Kidney glomerular epithelial cell (primary cell): ENCODE results near the gene AKAP6.

Source experiments
- DNase-seq: peaks from one replicate; lab custom pipeline; 2025; lab: John Stamatoyannopoulos, UW

AKAP6 gene, protein sequence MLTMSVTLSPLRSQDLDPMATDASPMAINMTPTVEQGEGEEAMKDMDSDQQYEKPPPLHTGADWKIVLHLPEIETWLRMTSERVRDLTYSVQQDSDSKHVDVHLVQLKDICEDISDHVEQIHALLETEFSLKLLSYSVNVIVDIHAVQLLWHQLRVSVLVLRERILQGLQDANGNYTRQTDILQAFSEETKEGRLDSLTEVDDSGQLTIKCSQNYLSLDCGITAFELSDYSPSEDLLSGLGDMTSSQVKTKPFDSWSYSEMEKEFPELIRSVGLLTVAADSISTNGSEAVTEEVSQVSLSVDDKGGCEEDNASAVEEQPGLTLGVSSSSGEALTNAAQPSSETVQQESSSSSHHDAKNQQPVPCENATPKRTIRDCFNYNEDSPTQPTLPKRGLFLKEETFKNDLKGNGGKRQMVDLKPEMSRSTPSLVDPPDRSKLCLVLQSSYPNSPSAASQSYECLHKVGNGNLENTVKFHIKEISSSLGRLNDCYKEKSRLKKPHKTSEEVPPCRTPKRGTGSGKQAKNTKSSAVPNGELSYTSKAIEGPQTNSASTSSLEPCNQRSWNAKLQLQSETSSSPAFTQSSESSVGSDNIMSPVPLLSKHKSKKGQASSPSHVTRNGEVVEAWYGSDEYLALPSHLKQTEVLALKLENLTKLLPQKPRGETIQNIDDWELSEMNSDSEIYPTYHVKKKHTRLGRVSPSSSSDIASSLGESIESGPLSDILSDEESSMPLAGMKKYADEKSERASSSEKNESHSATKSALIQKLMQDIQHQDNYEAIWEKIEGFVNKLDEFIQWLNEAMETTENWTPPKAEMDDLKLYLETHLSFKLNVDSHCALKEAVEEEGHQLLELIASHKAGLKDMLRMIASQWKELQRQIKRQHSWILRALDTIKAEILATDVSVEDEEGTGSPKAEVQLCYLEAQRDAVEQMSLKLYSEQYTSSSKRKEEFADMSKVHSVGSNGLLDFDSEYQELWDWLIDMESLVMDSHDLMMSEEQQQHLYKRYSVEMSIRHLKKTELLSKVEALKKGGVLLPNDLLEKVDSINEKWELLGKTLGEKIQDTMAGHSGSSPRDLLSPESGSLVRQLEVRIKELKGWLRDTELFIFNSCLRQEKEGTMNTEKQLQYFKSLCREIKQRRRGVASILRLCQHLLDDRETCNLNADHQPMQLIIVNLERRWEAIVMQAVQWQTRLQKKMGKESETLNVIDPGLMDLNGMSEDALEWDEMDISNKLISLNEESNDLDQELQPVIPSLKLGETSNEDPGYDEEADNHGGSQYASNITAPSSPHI (N-terminal part only)

DNA sequence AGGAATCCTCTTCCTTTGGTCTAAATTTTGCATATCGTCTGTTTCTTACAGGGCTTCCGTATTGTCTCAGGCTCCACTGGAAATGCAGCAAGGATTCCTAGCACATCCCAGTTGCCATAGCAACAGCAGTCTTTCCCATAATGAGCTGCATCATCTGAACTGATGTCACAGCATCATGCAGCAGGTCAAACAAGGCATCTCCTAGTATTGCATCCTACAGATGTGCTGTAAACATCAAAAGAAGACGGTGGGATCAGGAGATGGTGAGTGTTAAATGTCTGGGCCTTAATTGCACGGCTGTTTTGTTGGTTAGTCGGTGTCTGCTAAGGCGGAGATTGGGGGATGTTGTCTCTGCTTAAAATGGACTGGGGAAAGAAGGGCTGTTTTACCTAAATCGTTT is at the start of gene AKAP6:
Gene AKAP6, plus strand, starts transcription at position 153 of the 400 bp plus-strand sequence. CDS start 104,196 bp downstream, outside the sequence.
- no peak for DNase-seq

DNA sequence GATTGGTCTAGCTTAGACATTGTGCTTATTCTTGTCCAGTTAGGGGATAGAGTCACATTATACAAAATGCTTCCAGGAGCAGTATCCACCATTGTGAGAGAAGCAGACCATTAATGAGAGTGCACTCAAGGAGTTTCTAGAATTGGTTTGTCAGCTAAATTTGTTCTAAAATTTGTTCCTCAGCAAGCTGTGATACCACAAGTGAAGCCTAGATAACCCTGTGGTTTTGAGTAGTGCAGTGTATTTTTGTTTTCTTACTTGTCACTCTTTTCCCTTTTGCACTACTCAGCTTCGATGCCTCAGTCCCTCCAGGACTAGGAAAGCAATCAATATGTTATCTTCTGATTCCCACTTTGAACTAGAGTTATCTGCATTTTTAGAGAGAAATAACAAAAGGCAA is 42.5 kb upstream of the AKAP6 start:
- DNase-seq: no peak

DNA sequence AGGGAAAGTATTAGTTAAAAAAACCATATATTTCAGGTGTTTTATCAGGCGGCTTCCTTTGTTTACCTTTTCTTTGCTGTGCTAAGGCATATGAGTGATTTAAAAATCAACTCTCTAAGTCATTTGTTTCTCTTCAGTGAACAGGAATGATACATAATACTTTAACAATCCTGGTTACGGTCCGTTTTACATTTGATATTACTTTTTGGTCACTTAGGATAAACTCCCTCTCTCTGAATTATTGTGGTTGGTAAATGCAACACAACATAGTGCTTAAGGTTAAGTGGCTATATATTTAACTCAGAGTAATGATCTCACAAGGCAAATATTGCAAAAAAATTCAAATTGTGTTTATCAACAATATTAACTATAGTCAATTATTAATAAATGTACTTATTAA is 32.7 kb upstream of the AKAP6 start:
- DNase-seq: peak; percentile 44

DNA sequence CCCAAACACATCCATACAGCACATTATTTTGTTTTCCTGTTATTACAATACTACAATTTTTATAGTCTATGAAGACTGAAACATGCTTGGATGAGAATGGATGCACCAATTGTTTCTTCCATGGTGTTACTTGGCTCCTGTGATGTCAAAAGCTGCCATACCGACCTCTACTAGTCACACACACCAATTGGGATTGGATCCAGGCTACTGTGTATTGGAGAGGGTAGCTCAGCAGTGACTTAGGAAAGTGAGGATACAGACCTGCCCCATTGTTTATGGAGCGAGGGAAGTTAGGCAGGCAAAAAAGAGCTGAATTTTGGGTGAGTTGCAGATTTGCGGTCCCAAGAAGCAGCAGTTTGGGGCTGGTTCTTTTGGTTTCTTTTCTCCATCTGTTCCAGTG is 30.8 kb upstream of the AKAP6 start:
- no peak for DNase-seq

DNA sequence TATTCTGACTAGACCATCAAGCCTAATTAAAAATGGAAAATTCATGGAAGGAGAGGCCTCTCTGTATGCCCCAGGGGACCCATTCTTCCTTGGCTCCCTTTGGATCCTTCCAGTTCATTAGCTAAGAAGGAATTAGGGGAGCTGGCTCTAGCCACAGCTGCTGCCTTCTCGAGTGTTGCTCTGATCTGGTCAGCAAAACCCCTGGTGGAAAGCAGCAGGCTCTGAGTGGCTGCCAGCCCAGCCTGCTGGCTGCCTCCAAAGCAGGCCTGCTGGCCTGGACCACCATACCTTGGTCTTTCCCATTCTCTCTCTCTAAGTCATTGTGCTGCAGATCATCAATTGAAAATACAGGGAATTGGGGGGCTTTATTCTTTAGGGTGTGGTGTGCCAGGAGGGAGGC is 29.0 kb upstream of the AKAP6 start:
- DNase-seq: no peak

DNA sequence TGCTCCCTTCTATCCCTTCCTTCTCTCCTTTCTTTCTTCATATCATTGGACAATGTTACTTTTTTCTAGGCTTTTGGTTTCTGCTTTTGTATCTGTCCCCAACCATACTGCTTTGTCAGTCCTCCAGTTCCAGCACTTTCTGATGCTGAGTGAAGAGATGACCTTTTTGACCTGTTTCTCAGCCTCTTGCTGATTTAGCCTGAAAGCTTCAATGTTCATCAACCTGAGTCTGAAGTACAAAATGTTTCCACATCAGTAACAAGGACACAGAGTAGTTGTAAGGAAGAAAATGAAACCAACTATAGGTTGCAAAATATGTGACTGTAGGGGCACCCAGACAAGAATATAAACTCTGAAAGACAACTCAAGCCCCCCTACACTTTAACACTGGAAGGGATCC is 25.2 kb upstream of the AKAP6 start:
- DNase-seq: no peak

DNA sequence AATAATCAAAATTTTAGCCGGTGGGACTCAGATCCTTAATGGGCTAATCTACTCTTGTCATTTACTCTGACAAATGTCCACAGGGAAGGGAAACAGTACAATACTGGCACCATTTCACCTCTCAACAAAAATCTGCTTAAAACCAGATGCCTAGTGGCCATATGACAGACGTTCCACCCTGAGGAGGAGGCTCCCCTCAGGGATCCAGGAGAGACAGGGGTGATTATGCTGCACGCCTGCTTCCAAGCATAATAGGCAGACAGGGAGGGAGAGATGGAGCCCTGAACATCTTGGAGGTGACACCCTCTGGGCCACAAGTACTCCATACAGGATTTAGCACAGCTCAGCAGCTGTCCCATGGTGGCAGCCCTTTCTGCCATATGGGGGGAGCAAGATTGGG is 24.8 kb upstream of the AKAP6 start:
- DNase-seq: no peak

DNA sequence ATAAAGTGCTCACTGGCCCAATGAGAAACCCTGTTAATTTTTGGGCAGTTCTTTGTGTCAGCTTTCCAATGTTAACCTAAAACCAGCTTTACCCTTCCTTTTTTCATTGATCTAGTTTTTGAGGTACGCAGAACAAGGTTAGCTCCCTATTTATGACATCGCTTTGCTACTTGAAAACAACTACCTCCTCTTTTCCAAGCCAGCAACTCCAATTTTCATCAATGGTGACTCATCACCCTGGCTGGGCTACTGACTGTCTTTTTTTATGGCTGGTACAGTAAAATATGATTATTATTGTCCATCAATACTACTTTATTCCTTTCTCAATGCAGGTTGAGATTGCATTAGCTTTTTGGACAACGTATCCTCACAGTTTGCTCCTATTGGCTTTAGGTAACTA is 22.5 kb upstream of the AKAP6 start:
- DNase-seq: no peak

DNA sequence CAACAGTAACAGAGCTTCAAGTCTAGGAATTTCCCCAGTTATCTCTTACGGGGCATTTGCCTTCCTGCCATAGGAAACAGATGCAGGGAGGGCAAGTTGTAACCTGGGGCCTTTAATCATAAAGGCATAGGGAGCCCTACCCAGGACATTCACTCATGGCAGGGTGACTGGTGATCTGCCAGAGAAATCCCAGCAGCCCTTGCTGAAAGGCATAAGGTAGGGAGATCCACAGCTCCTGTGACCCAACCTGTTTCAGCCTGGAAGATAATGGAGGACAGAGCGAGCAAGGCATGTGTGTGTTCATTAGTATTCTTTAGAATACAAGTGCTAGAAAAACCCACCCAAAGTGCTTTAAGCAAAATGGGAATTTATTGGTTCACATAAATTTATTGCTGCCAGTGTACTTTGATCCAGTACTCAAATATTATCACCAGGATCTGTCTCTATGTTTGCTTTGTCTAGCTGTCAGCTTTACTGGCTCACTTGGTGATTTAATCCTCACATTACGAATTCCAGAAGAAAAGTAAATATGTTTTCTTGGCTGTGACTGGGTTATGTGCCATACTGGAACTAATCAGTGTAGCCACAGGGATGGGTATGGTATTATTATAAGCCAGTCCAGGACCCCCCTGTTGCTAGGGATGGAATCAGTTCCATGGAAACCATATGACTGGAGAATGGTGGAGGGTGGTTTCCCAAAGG is 21.1 kb upstream of the AKAP6 start:
- no peak for DNase-seq

DNA sequence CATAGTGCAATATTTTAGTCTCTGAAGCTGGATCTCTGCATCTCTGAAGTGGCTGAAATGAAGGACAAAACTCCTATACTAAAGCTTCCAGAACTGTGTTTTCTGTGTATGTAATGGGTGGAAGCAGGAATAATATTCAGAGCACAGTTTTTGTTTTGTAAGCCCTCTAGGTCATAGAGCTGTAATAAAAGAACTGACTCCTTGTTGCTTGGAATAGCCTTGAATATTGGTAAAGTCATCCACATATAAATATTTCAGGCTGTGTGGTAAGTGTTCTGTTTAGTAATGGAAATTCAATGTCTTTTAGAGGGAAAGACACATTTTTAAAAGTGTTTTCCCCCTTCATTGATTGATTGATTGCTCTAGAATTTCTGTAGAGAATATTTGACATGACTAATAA is 18.2 kb upstream of the AKAP6 start:
- DNase-seq: no peak

DNA sequence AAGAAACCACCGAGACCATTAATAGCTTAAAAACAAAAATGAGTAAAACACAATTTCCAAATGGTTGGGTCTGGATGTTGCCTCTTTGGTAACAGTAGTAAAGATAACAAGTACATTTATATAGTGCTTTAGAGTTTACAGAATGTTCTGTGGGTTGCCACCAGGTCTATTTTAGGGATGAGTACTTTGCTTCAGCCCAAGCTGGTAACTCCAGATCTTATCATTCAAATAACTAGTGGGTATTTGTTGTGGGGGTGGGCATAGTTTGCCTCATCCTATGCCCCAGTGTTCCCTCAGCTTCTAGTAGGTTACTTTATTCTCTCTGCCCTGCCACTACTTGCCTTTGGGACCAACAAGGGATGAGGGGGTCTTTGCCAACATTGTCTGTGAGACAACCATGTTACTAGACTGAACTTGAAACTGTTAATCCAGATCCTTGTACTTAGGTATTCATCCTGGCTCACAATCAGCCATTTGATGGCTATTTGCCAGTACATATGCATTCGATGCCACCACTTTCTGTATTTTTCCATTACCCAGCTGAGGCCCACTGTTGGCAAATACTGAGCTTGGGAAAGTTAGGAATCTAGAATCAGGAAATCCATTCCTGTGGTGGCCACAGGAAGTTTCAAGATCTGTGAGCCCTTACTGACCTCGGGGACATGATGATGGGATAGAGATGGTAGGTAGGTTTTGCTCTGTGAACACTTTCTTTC is 17.6 kb upstream of the AKAP6 start:
- DNase-seq: no peak

DNA sequence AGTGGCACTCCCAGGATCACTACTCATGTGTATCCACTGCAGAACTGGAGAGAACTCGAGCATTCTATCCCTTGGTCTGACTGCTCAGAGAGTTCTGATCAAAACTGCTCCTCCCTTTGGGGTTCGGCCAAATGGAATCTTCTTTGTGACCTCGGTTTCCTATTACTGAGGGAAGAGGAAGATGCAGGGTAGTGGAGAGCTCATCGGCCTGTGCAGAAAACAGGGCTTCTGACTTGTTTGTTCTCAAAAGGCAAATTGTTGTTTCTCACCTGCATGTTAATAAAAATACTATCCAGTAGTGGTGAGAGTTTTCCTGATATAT is 17.1 kb upstream of the AKAP6 start:
- no peak for DNase-seq

DNA sequence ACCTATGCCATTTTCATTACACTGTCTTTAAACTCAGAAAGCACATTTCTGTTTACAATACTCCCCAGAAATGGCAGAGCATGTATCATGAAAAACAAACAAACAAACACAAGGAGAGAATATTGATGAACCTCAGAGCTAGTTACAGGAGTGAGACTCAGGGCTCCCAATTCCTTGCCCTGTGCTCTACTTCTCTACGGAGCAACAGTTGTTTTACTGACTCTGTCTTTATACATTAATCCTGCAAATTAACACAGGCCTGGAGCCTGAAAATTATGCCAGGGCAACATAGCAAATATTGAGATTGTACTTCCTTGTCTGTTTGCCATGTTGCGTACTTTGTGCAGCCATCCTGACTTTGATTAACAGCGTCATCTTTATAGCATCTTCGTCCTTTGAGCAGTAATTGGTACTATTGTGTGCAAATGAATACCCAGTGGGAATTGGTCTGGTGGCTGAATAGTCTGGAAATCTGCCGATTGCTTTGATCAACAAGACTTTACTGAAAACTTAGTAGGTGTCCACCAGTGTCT is 15.2 kb upstream of the AKAP6 start:
- no peak for DNase-seq

DNA sequence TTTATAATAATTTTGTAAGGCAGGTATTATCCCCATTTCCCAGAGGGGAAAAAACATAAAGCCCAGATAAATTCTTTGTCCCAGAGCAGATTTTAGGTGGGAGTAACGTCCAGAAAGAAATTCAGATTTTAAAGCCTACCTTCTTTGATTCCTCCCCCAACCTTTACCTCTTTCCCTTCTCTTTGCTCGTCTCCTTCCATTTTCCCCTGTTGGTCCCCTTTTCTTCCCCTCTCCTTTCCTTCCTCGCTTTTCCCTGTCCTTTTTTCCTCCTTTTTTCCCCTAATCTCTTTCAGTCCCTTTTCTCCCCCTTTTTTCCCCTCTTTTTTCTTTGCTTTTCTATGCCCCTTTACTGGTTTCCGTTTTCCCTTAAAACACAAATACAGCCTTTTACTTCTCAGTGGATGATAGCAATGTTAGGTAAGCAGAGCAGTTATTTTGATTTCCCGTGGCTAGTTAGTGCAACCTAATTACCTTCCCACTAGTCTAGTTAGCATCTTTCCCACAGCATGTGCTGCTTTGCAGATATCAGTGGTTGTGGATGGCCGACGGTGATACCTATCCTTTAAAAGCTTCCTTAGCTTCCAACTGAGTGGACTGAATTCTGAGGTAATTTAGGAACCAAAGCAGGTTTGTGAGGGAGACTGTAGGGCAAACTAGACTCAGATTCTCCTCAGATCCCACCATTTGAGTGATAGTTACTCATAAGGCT is 10.9 kb upstream of the AKAP6 start:
- no peak for DNase-seq

DNA sequence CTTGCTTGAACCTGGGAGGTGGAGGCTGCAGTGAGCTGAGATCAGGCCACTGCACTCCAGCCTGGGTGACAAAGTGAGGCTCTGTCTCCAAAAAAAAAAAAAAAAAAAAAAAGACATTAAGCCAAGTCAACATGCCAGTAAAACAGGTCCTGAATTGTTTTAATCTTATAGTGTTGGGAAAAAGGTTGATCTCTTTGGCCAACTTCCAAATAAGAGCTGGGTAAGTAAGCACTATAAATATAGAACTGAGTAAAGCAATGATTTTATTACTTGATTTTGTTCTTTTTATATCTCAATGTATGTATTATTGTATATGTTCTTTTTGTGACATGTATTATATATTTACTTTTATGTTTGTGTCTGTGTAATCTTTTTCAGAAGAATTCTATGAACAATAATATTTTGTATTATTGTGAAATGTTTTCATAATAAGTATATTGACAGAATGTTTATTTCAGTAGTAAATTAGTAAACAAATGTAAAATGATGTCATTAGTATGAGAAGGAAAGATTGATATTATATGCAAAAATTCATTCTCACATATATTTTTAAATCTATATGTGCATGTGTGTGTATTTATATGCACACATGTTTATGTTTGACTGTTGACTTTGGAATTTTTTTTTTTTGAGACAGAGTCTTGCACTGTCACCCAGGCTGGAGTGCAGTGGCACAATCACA is 9.6 kb upstream of the AKAP6 start:
- DNase-seq: no peak

DNA sequence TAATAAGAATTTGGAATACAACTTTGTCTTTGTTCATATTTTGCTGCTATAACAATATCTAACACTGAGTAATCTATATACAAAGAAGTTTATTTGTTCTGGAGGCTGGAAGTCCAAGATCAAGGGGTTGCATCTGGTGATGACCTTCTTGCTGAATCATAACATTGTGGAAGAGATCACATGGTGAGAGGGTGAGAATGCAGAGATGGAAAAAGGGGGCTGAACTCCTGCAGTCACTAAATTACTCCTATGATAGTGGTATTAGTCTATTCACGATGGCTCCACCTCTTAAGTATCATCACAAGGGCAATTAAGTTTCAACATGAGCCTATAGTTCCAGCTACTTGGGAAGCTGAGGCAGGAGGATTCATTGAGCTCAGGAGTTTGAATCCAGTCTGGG is 4.5 kb upstream of the AKAP6 start:
- no peak for DNase-seq

DNA sequence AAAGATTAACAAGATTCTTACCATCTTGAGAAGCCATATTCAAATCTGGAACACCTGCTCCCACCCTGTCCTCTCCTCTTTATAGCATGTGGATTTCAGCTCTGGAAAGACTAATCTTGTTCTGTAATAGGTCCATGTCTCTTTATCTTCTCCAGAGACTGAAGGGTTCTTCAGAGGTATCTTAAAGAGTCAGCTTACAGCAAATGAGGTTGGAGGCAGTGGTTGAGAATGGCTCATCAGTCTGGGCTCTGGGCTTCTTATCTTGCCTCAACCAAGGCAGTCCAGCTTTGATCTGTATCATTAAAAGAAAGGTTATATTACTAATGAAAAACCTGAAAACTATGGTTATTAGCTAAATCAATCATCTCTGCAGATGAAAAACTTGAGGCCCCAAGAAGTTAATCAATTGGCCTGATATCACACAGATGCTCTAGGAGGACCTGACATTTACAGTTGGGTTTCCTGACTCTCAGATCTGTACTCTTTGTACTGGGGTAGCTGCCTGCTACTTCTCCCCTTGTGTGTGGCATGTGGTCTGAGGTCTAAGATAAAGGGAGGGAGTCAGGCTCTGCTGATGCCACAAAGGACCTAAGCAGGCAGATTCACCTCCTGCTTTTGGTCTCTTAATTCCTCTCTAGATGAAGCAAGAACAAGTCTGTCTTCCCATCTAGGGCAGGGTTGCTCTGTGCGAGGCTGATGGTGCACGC is 1.7 kb upstream of the AKAP6 start:
- no peak for DNase-seq

DNA sequence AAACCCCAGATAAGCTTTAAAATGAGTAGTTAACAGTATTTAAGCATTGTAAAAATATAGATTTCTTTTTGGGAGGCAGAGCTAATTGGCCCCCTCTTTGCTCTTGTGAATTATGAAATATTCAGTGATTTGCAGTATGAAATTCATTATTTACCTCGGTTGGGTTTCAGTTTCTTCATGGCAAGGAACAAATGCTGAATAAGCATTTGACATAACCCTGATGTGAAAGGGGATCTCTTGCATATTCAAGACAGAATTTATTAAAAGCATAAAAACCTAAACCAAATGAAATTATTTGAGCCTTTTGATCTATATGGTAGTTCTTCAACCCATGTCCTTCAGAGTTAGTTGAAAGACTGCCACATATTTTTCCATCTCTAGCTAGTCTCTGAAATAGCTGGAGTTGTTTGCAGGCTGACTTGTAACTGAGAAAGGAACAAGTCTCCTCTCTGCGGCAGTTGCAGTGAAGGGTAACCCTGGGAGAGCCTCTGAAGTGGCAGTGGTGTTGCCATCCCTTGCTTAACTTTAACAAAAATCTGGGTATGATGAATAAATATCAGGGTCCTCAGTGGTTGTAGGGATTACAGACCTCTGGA is 690 bp downstream of the AKAP6 start:
- no peak for DNase-seq
